Activated T-cell treated with anti-CD3 and anti-CD28 coated beads, Interleukin-2, amount 50 U/mL, for 4 hours (primary cell): ENCODE results near the gene COPA. TPM values are rescaled to one million over a fixed set of nuclear protein-coding genes. Genes with fewer than 3 reads are reported as not detected.
"Not testable (repeated sequence)": the region's sequence is repeated elsewhere in the genome, so short reads cannot be mapped to it uniquely, and the experiment has no call there.

Experiments used
- ATAC-seq, 2 donors: fragments of 200-7000 bp; cut with Tn5 transposase; one replicate each; pipeline ENCODE4 v1.10.0; 2021
- DNase-seq: peaks from one replicate; pipeline ENCODE4 v3.0.0-alpha.2; 2020
- H3K27me3 Mint-ChIP-seq: one replicate; pipeline ENCODE4 v1.8.0; 2021; ENCODE audit warnings: low read depth, mixed read lengths
- H3K36me3 Mint-ChIP-seq: one replicate; pipeline ENCODE4 v1.8.0; 2022; ENCODE audit warnings: mixed read lengths; ENCODE audit not compliant: insufficient read depth
- H3K4me1 Mint-ChIP-seq: one replicate; pipeline ENCODE4 v1.8.0; 2021; ENCODE audit warnings: low read depth, mixed read lengths
- H3K4me3 Mint-ChIP-seq: one replicate; pipeline ENCODE4 v1.8.0; 2021; ENCODE audit warnings: mild to moderate bottlenecking, moderate library complexity, mixed read lengths
- H3K9me3 Mint-ChIP-seq: one replicate; pipeline ENCODE4 v1.8.0; 2021; ENCODE audit warnings: mixed read lengths
- total RNA-seq, 3 donors: library from RNA; stranded (reverse); gene quantifications; one replicate each; pipeline ENCODE4 v1.2.1, GENCODE V29; 2021

COPA gene
- total RNA-seq, 3 donors from 2014 or later, result 116 to 144 (median 121) TPM

- not testable (repeated sequence) for H3K27me3 Mint-ChIP-seq, ATAC-seq, H3K9me3 Mint-ChIP-seq, H3K4me3 Mint-ChIP-seq, DNase-seq
- H3K36me3 Mint-ChIP-seq, result peaks cover 26% of the 10 kb centered on the region
- H3K4me1 Mint-ChIP-seq, result peaks cover 21% of the 10 kb centered on the region
Measured at GRCh38 chr1:160287769-160288168, 55.3 kb downstream of the COPA start.

GRCh38 chr1:160285506-160285905 lies 57.5 kb downstream of the COPA start:
- ATAC-seq (no peak), DNase-seq (no peak)
- H3K27me3 Mint-ChIP-seq, result no peaks in the 10 kb centered on the region
- peak overlapping the region; percentile 97 for H3K4me3 Mint-ChIP-seq
- H3K36me3 Mint-ChIP-seq, result peaks cover 21% of the 10 kb centered on the region
- H3K4me1 Mint-ChIP-seq, result peaks cover 21% of the 10 kb centered on the region
- no peaks in the 10 kb centered on the region for H3K9me3 Mint-ChIP-seq

- Mint-ChIP-seq H3K4me1 (peaks cover 21% of the 10 kb centered on the region), H3K36me3 (peaks cover 20% of the 10 kb centered on the region), H3K4me3 (peak within 1 kb of the TSS; percentile 97), H3K27me3 (no peaks in the 10 kb centered on the region), H3K9me3 (no peaks in the 10 kb centered on the region)
- DNase-seq (peak; percentile 90), ATAC-seq (peak; percentile 100)
Measured at GRCh38 chr1:160284782-160285344, 58.2 kb downstream of the COPA start, which contains the start of gene PEX19. Gene PEX19, minus strand, starts transcription at chr1:160285133. Its CDS starts 9 bp downstream, at chr1:160285124.

GRCh38 chr1:160284220-160284781 lies 58.7 kb downstream of the COPA start:
- H3K36me3 Mint-ChIP-seq, result peaks cover 22% of the 10 kb centered on the region
- peak overlapping the region; percentile 97 for H3K4me3 Mint-ChIP-seq
- H3K4me1 Mint-ChIP-seq, result peaks cover 21% of the 10 kb centered on the region
- H3K9me3 Mint-ChIP-seq, result no peaks in the 10 kb centered on the region
- peak; percentile 36 to 42 for ATAC-seq
- H3K27me3 Mint-ChIP-seq, result no peaks in the 10 kb centered on the region
- DNase-seq, result no peak

- Mint-ChIP-seq H3K27me3 (no peaks in the 10 kb centered on the region), H3K4me1 (peaks cover 21% of the 10 kb centered on the region), H3K4me3 (no peak overlapping the region), H3K9me3 (no peaks in the 10 kb centered on the region), H3K36me3 (peaks cover 18% of the 10 kb centered on the region)
- ATAC-seq, result no peak
- no peak for DNase-seq
Measured at GRCh38 chr1:160282807-160283206, 60.2 kb downstream of the COPA start.

- no peaks in the 10 kb centered on the region for H3K27me3 Mint-ChIP-seq
- H3K4me3 Mint-ChIP-seq, result no peak overlapping the region
- H3K4me1 Mint-ChIP-seq, result no peaks in the 10 kb centered on the region
- ATAC-seq (no peak), DNase-seq (no peak)
- H3K36me3 Mint-ChIP-seq, result peaks cover 22% of the 10 kb centered on the region
- no peaks in the 10 kb centered on the region for H3K9me3 Mint-ChIP-seq
Measured at GRCh38 chr1:160277987-160278386, 65.1 kb downstream of the COPA start.

- Mint-ChIP-seq H3K27me3 (no peaks in the 10 kb centered on the region), H3K36me3 (peaks cover 22% of the 10 kb centered on the region), H3K4me3 (no peak overlapping the region), H3K4me1 (no peaks in the 10 kb centered on the region), H3K9me3 (no peaks in the 10 kb centered on the region)
- ATAC-seq, result no peak
- DNase-seq, result no peak
Measured at GRCh38 chr1:160277330-160277729, 65.7 kb downstream of the COPA start.

GRCh38 chr1:160271025-160271424 lies 72.0 kb downstream of the COPA start:
- no peaks in the 10 kb centered on the region for H3K9me3 Mint-ChIP-seq
- ATAC-seq, result no peak
- no peaks in the 10 kb centered on the region for H3K4me1 Mint-ChIP-seq

GRCh38 chr1:160267284-160267991 lies 75.6 kb downstream of the COPA start:
- no peak for ATAC-seq
- Mint-ChIP-seq H3K4me1 (peaks cover 13% of the 10 kb centered on the region), H3K9me3 (no peaks in the 10 kb centered on the region), H3K36me3 (no peaks in the 10 kb centered on the region), H3K27me3 (no peaks in the 10 kb centered on the region), H3K4me3 (no peak overlapping the region)
- no peak for DNase-seq

More at GRCh38 chr1:160271025-160271424, 72.0 kb downstream of the COPA start:
- DNase-seq, result no peak
- peaks cover under 1% of the 10 kb centered on the region for H3K36me3 Mint-ChIP-seq
- no peaks in the 10 kb centered on the region for H3K27me3 Mint-ChIP-seq
- no peak overlapping the region for H3K4me3 Mint-ChIP-seq

- ATAC-seq (no peak), DNase-seq (no peak)
- H3K27me3 Mint-ChIP-seq, result no peaks in the 10 kb centered on the region
- H3K4me1 Mint-ChIP-seq, result peaks cover 27% of the 10 kb centered on the region
- H3K4me3 Mint-ChIP-seq, result no peak overlapping the region
- H3K36me3 Mint-ChIP-seq, result peaks cover 7% of the 10 kb centered on the region
- H3K9me3 Mint-ChIP-seq, result no peaks in the 10 kb centered on the region
Measured at GRCh38 chr1:160264795-160265307, 78.2 kb downstream of the COPA start.

GRCh38 chr1:160261893-160262794 lies 80.9 kb downstream of the COPA start, which contains the start of gene DCAF8:
Gene DCAF8, minus strand, starts transcription at chr1:160262549. Its CDS starts 18,541 bp downstream, at chr1:160244008.
- peaks cover 14% of the 10 kb centered on the region for H3K36me3 Mint-ChIP-seq
- DNase-seq (peak; percentile 95), ATAC-seq (peak; percentile 86 to 88)
- no peaks in the 10 kb centered on the region for H3K27me3 Mint-ChIP-seq
- H3K9me3 Mint-ChIP-seq, result no peaks in the 10 kb centered on the region
- H3K4me3 Mint-ChIP-seq, result peak within 1 kb of the TSS; percentile 93
- peaks cover 49% of the 10 kb centered on the region for H3K4me1 Mint-ChIP-seq

GRCh38 chr1:160261556-160261892 lies 81.5 kb downstream of the COPA start:
- no peaks in the 10 kb centered on the region for H3K27me3 Mint-ChIP-seq
- H3K9me3 Mint-ChIP-seq, result no peaks in the 10 kb centered on the region
- H3K4me3 Mint-ChIP-seq, result peak overlapping the region; percentile 93
- H3K36me3 Mint-ChIP-seq, result peaks cover 14% of the 10 kb centered on the region
- H3K4me1 Mint-ChIP-seq, result peaks cover 53% of the 10 kb centered on the region
- DNase-seq (peak; percentile 63), ATAC-seq (peak; percentile 65 to 70)

GRCh38 chr1:160260406-160261382 lies 82.4 kb downstream of the COPA start:
- ATAC-seq, result no peak
- peaks cover 58% of the 10 kb centered on the region for H3K4me1 Mint-ChIP-seq
- H3K9me3 Mint-ChIP-seq, result no peaks in the 10 kb centered on the region
- no peak for DNase-seq
- peak overlapping the region; percentile 93 for H3K4me3 Mint-ChIP-seq
- H3K27me3 Mint-ChIP-seq, result no peaks in the 10 kb centered on the region
- H3K36me3 Mint-ChIP-seq, result peaks cover 14% of the 10 kb centered on the region
